Measurements from ENCODE around the gene CKM.
"Not testable (repeated sequence)": the region's sequence is repeated elsewhere in the genome, so short reads cannot be mapped to it uniquely, and the experiment has no call there.

The CKM gene

GRCh38 chr19:45314708-45315245 lies 7.9 kb downstream of the CKM start:
- Mint-ChIP-seq H3K36me3 (no peaks in the 10 kb centered on the region), H3K27ac (no peak overlapping the region), H3K4me3 (no peak overlapping the region), H3K27me3 (peaks cover 16% of the 10 kb centered on the region), H3K9me3 (ENCODE audit: low read depth) (no peaks in the 10 kb centered on the region), H3K4me1 (ENCODE audit: low read depth) (no peaks in the 10 kb centered on the region)

- not testable (repeated sequence) for H3K27ac Mint-ChIP-seq; H3K9me3 Mint-ChIP-seq (ENCODE audit: low read depth); H3K36me3 Mint-ChIP-seq; H3K4me3 Mint-ChIP-seq; H3K4me1 Mint-ChIP-seq (ENCODE audit: low read depth)
- peaks cover 11% of the 10 kb centered on the region for H3K27me3 Mint-ChIP-seq
Observed at GRCh38 chr19:45312285-45312684, 10.4 kb downstream of the CKM start.

GRCh38 chr19:45311621-45312020 lies 11.1 kb downstream of the CKM start:
- no peak overlapping the region for H3K27ac Mint-ChIP-seq
- no peak overlapping the region for H3K4me3 Mint-ChIP-seq
- no peaks in the 10 kb centered on the region for H3K9me3 Mint-ChIP-seq (ENCODE audit: low read depth)
- no peaks in the 10 kb centered on the region for H3K4me1 Mint-ChIP-seq (ENCODE audit: low read depth)
- peaks cover 9% of the 10 kb centered on the region for H3K27me3 Mint-ChIP-seq
- H3K36me3 Mint-ChIP-seq: no peaks in the 10 kb centered on the region

- not testable (repeated sequence) for H3K36me3 Mint-ChIP-seq; H3K4me1 Mint-ChIP-seq (ENCODE audit: low read depth); H3K27ac Mint-ChIP-seq; H3K4me3 Mint-ChIP-seq; H3K27me3 Mint-ChIP-seq; H3K9me3 Mint-ChIP-seq (ENCODE audit: low read depth)
Observed at GRCh38 chr19:45309322-45309721, 13.4 kb downstream of the CKM start.

GRCh38 chr19:45307361-45307760 lies 15.3 kb downstream of the CKM start:
- Mint-ChIP-seq H3K27me3 (peaks cover 1% of the 10 kb centered on the region), H3K36me3 (no peaks in the 10 kb centered on the region), H3K4me1 (ENCODE audit: low read depth) (no peaks in the 10 kb centered on the region), H3K27ac (no peak overlapping the region), H3K9me3 (ENCODE audit: low read depth) (peaks cover 3% of the 10 kb centered on the region), H3K4me3 (no peak overlapping the region)

DNA sequence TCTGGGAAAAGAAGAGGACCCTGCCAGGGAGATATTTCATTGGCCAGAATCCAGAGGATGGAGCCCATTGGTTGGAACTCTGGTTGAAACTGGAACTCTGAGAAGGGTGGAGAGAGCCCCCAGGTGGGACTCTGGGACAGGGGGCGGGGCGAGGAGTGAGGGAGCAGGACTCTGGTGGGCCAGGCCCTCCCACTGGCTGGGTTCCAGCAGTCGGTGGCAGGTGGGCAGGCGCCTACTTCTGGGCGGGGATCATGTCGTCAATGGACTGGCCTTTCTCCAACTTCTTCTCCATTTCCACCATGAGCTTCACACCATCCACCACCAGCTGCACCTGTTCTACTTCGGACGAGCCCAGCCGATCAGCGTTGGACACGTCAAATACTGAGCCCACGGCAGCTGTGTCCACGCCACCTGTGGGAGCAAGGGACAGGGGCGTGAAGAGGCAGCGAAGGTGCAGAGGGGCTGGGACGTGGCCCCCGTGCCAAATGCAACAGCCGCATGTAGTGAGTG lies 16.1 kb downstream of the CKM start:
- no peaks in the 10 kb centered on the region for H3K4me1 Mint-ChIP-seq (ENCODE audit: low read depth)
- H3K4me3 Mint-ChIP-seq: no peak overlapping the region
- H3K27me3 Mint-ChIP-seq: peaks cover 1% of the 10 kb centered on the region
- peaks cover 2% of the 10 kb centered on the region for H3K36me3 Mint-ChIP-seq
- peaks cover 3% of the 10 kb centered on the region for H3K9me3 Mint-ChIP-seq (ENCODE audit: low read depth)
- H3K27ac Mint-ChIP-seq: no peak overlapping the region

- peaks cover 2% of the 10 kb centered on the region for H3K36me3 Mint-ChIP-seq
- H3K4me3 Mint-ChIP-seq: no peak overlapping the region
- no peaks in the 10 kb centered on the region for H3K27me3 Mint-ChIP-seq
- H3K4me1 Mint-ChIP-seq (ENCODE audit: low read depth): no peaks in the 10 kb centered on the region
- H3K9me3 Mint-ChIP-seq (ENCODE audit: low read depth): peaks cover 3% of the 10 kb centered on the region
- H3K27ac Mint-ChIP-seq: no peak overlapping the region
Observed at GRCh38 chr19:45306040-45306439, 16.6 kb downstream of the CKM start.

DNA sequence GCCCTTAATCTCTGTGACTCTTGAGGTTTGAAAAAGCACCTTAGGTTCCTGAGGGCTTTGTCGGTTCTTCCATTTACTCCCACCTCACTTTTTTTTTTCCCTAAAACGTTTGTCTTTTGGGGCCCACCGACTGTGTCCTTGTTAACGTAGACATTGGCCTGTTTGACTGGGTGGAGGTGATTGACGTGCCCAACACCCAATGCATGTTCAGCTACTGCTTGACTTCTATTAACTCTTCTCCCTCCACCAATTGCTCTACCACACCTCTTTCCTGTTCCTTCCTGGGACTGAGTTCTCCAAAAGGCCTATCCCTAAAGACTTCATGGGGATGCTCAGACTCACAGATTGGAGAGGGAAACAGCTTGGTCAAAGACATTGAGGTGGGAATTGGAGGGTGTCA lies 17.3 kb downstream of the CKM start:
- Mint-ChIP-seq H3K27me3 (no peaks in the 10 kb centered on the region), H3K27ac (no peak overlapping the region)

GRCh38 chr19:45305007-45305406 lies 17.7 kb downstream of the CKM start:
- peaks cover 4% of the 10 kb centered on the region for H3K36me3 Mint-ChIP-seq
- H3K4me1 Mint-ChIP-seq (ENCODE audit: low read depth): no peaks in the 10 kb centered on the region
- H3K4me3 Mint-ChIP-seq: no peak overlapping the region
- no peak overlapping the region for H3K27ac Mint-ChIP-seq
- peaks cover 3% of the 10 kb centered on the region for H3K9me3 Mint-ChIP-seq (ENCODE audit: low read depth)
- no peaks in the 10 kb centered on the region for H3K27me3 Mint-ChIP-seq

More for the DNA sequence above, 17.3 kb downstream of the CKM start:
- peaks cover 3% of the 10 kb centered on the region for H3K9me3 Mint-ChIP-seq (ENCODE audit: low read depth)
- H3K4me1 Mint-ChIP-seq (ENCODE audit: low read depth): no peaks in the 10 kb centered on the region
- H3K36me3 Mint-ChIP-seq: peaks cover 2% of the 10 kb centered on the region
- H3K4me3 Mint-ChIP-seq: no peak overlapping the region

- no peak overlapping the region for H3K4me3 Mint-ChIP-seq
- peaks cover 3% of the 10 kb centered on the region for H3K9me3 Mint-ChIP-seq (ENCODE audit: low read depth)
- H3K27ac Mint-ChIP-seq: no peak overlapping the region
- no peaks in the 10 kb centered on the region for H3K4me1 Mint-ChIP-seq (ENCODE audit: low read depth)
- H3K27me3 Mint-ChIP-seq: no peaks in the 10 kb centered on the region
- peaks cover 7% of the 10 kb centered on the region for H3K36me3 Mint-ChIP-seq
Observed at GRCh38 chr19:45304141-45304926, 18.3 kb downstream of the CKM start.

DNA sequence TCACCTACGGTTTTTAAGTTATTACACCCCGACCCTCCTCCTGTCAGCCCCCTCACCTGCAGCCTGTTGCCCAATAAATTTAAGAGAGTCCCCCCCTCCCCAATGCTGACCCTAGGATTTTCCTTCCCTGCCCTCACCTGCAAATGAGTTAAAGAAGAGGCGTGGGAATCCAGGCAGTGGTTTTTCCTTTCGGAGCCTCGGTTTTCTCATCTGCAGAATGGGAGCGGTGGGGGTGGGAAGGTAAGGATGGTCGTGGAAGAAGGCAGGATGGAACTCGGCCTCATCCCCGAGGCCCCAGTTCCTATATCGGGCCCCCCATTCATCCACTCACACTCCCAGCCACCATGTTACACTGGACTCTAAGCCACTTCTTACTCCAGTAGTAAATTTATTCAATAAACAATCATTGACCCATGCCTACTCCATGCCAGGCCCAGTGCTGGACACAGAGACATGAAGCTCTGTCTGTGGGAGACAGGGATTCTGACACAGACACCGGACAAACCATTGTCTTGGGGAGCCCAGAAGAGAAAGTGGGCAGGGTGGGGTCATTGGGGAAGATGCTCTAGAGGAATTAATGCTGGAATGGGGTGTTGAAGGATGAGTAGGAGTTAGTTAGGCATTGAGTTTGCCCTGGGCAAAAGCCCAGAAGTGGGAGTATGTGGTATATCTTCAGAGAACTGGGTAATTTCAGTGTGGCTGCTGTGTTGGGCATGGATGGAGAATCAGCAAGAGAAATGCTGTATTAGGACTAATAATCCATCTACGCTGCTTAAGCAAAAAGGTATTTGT lies 19.2 kb downstream of the CKM start:
- Mint-ChIP-seq H3K9me3 (ENCODE audit: low read depth) (peaks cover 3% of the 10 kb centered on the region), H3K36me3 (peaks cover 8% of the 10 kb centered on the region), H3K4me3 (no peak overlapping the region), H3K27ac (no peak overlapping the region), H3K4me1 (ENCODE audit: low read depth) (no peaks in the 10 kb centered on the region), H3K27me3 (no peaks in the 10 kb centered on the region)

DNA sequence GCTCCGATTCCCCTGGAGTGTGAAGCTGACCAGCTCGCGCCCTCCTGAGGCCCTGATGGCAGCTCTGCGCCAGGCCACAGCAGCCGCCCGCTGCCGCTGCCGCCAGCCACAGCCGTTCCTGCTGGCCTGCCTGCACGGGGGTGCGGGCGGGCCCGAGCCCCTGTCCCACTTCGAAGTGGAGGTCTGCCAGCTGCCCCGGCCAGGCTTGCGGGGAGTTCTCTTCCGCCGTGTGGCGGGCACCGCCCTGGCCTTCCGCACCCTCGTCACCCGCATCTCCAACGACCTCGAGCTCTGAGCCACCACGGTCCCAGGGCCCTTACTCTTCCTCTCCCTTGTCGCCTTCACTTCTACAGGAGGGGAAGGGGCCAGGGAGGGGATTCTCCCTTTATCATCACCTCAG lies 20.3 kb downstream of the CKM start:
- no peak overlapping the region for H3K4me3 Mint-ChIP-seq
- H3K4me1 Mint-ChIP-seq (ENCODE audit: low read depth): no peaks in the 10 kb centered on the region
- H3K27me3 Mint-ChIP-seq: no peaks in the 10 kb centered on the region
- peaks cover 10% of the 10 kb centered on the region for H3K36me3 Mint-ChIP-seq
- H3K27ac Mint-ChIP-seq: no peak overlapping the region
- H3K9me3 Mint-ChIP-seq (ENCODE audit: low read depth): peaks cover 3% of the 10 kb centered on the region

- H3K4me3 Mint-ChIP-seq: no peak overlapping the region
- peaks cover 16% of the 10 kb centered on the region for H3K36me3 Mint-ChIP-seq
- peaks cover 3% of the 10 kb centered on the region for H3K9me3 Mint-ChIP-seq (ENCODE audit: low read depth)
- H3K27ac Mint-ChIP-seq: no peak overlapping the region
- H3K4me1 Mint-ChIP-seq (ENCODE audit: low read depth): no peaks in the 10 kb centered on the region
- H3K27me3 Mint-ChIP-seq: no peaks in the 10 kb centered on the region
Observed at GRCh38 chr19:45299719-45300118, 23.0 kb downstream of the CKM start.

DNA sequence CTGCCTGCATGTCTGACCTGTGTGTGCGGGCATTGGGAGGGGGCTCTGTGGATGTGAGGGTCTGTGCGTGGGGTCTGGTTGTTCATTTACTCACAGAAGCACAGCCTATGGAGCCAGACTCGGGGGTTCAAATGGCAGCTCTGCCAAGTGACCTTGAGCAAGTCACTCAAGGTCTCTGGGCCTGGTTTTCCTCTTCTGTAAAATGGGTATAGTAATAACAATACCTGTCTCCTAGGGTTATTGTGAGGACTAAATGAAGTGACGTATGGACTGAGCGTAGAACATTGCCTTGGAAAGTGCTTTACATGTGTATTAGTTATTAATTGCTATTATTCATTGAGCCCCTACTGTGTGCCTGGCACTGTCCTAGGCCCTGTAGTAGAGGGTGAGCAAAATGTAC lies 24.4 kb downstream of the CKM start:
- peaks cover 20% of the 10 kb centered on the region for H3K36me3 Mint-ChIP-seq
- H3K4me3 Mint-ChIP-seq: no peak overlapping the region
- H3K4me1 Mint-ChIP-seq (ENCODE audit: low read depth): no peaks in the 10 kb centered on the region
- no peak overlapping the region for H3K27ac Mint-ChIP-seq
- H3K9me3 Mint-ChIP-seq (ENCODE audit: low read depth): no peaks in the 10 kb centered on the region
- no peaks in the 10 kb centered on the region for H3K27me3 Mint-ChIP-seq

DNA sequence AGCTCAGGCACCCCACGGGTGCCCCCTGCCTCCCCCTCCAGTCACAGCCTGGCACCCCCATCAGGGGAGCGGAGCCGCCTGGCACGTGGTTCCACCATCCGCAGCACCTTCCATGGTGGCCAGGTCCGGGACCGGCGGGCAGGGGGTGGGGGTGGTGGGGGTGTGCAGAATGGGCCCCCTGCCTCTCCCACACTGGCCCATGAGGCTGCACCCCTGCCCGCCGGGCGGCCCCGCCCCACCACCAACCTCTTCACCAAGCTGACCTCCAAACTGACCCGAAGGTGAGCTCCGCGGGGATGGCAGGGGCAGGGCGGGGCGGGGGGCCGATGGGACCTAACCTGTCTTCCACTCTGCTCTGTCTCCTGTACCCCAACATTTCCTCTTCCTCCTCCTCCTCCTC lies 25.0 kb downstream of the CKM start:
- Mint-ChIP-seq H3K4me3 (no peak overlapping the region), H3K36me3 (peaks cover 20% of the 10 kb centered on the region), H3K27ac (no peak overlapping the region), H3K4me1 (ENCODE audit: low read depth) (no peaks in the 10 kb centered on the region), H3K9me3 (ENCODE audit: low read depth) (no peaks in the 10 kb centered on the region), H3K27me3 (no peaks in the 10 kb centered on the region)

Data from activated naive CD8-positive, alpha-beta T cell (primary cell).